ENCODE results near the gene RGS4. TPM values are rescaled to one million over a fixed set of nuclear protein-coding genes. Genes with fewer than 3 reads are reported as not detected.

The RGS4 gene
- total and polyA plus RNA-seq, 8 donors: 0.46 to 15.0 (median 2.7) TPM

- Histone ChIP-seq H3K4me3 (no peak overlapping the region), H3K27me3 (no peaks in the 10 kb centered on the region), H3K27ac (no peak overlapping the region), H3K36me3 (no peaks in the 10 kb centered on the region), H3K4me1 (no peaks in the 10 kb centered on the region), H3K9me3 (no peaks in the 10 kb centered on the region)
- WGBS, 2 donors: 64 to 69% methylated on average over 4 of the region's 4 CpGs
- no peak for TF ChIP-seq CTCF (IDR thresholded peaks at IDR 0.05)
- intact Hi-C loops (cut with DNase I): loop anchor here in 2 of 3 donors (10.0 kb wide), 1 partner anchor 239 kb away; no protein-coding TSS in a partner anchor
- FAIRE-seq: no peak
- no peak for DNase-seq
- no peak for ATAC-seq
These were observed 6.9 kb downstream of the RGS4 start for GRCh38 chr1:163076044-163076443.

- no peaks in the 10 kb centered on the region for H3K36me3 ChIP-seq
- DNase-seq: no peak
- no peaks in the 10 kb centered on the region for H3K27me3 ChIP-seq
- FAIRE-seq: no peak
- no peak for ATAC-seq
- 84 to 85% methylated on average over 3 of the region's 3 CpGs for whole genome bisulfite sequencing, 2 donors
- H3K27ac ChIP-seq: no peak overlapping the region
- no peak for TF ChIP-seq CTCF (IDR thresholded peaks at IDR 0.05)
- no peaks in the 10 kb centered on the region for H3K9me3 ChIP-seq
- intact Hi-C loops (cut with DNase I): loop anchor here in 2 of 3 donors (10.0 kb wide), 1 partner anchor 238 kb away; no protein-coding TSS in a partner anchor
- H3K4me1 ChIP-seq: no peaks in the 10 kb centered on the region
- no peak overlapping the region for H3K4me3 ChIP-seq
These were observed 7.3 kb downstream of the RGS4 start for GRCh38 chr1:163076446-163076845.

- WGBS, 2 donors: 73 to 78% methylated on average over 5 of the region's 5 CpGs
- no peak for FAIRE-seq
- TF ChIP-seq CTCF (IDR thresholded peaks at IDR 0.05): no peak
These were observed 8.0 kb downstream of the RGS4 start for GRCh38 chr1:163076981-163077761.

DNA sequence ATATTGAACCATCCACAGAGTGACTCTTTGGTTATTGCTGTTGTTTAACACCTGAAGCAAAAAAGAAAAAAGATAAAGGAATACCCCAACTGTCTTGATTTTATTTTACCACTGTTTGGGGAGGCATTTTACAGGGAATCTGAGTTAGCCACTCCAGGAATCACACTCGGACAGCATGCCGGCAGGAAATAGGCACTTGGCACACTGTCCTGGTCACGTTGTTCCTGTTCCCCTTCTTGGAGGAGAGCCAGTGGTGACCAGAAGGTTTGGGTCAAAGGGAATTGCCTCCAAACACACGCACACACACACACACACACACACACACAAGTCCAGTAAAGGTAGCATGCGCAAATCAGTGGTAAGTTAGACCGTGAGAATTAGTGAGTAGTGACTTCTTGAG, 13.8 kb downstream of the RGS4 start:
- TF ChIP-seq CTCF (IDR thresholded peaks at IDR 0.05): no peak
- intact Hi-C loops (cut with DNase I): no loop called here
- DNase-seq (no peak), ATAC-seq (no peak), FAIRE-seq (no peak)
- no peak overlapping the region for H3K4me3 ChIP-seq
- H3K4me1 ChIP-seq: no peaks in the 10 kb centered on the region
- H3K27me3 ChIP-seq: no peaks in the 10 kb centered on the region
- H3K9me3 ChIP-seq: no peaks in the 10 kb centered on the region
- no peak overlapping the region for H3K27ac ChIP-seq
- no peaks in the 10 kb centered on the region for H3K36me3 ChIP-seq
- 60 to 61% methylated on average over 6 of the region's 6 CpGs for WGBS, 2 donors

More at GRCh38 chr1:163076981-163077761, 8.0 kb downstream of the RGS4 start:
- no peak for DNase-seq
- no peak for ATAC-seq
- no peaks in the 10 kb centered on the region for H3K36me3 ChIP-seq
- H3K4me3 ChIP-seq: no peak overlapping the region
- H3K27ac ChIP-seq: no peak overlapping the region
- H3K4me1 ChIP-seq: no peaks in the 10 kb centered on the region
- H3K27me3 ChIP-seq: no peaks in the 10 kb centered on the region
- no peaks in the 10 kb centered on the region for H3K9me3 ChIP-seq
- intact Hi-C loops (cut with DNase I): loop anchor here in 2 of 3 donors (10.0 kb wide), 1 partner anchor 238 kb away; no protein-coding TSS in a partner anchor

DNA sequence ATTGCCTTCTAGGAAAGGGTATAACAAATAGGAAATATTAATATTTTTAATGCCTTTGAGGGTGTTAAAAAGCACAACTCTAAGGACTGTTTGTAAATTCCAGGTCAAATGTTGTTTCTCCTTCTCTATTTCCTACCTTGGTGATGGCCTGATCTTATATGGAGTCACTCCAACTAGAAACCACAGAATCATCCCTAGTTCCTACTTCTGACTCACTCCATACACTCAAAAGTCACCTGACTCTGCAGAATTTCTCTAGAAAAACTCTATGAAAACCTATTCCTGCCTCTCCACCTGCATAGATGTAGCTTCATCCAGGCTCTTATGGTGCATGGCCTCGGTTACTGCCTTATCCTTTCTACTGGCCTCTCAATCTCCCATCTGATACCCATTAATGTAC, 14.5 kb downstream of the RGS4 start:
- 75 to 77% methylated on average over 1 of the region's 1 CpG for WGBS, 2 donors
- intact Hi-C loops (cut with DNase I): no loop called here
- Histone ChIP-seq H3K9me3 (no peaks in the 10 kb centered on the region), H3K36me3 (no peaks in the 10 kb centered on the region), H3K4me1 (no peaks in the 10 kb centered on the region), H3K27me3 (no peaks in the 10 kb centered on the region), H3K27ac (no peak overlapping the region), H3K4me3 (no peak overlapping the region)
- ATAC-seq (no peak), DNase-seq (no peak), FAIRE-seq (no peak)
- TF ChIP-seq CTCF (IDR thresholded peaks at IDR 0.05): no peak

All from pancreas (tissue), 10 donors.